Liver (tissue), 9 donors: Measurements from ENCODE around the gene FLRT2. TPM values are rescaled to one million over a fixed set of nuclear protein-coding genes. Genes with fewer than 3 reads are reported as not detected.

ENCODE experiments used
- DNase-seq: peaks from one replicate; pipeline ENCODE4 v3.0.0-alpha.2; 2017; ENCODE audit warnings: low spot score
- H3K27ac ChIP-seq, 2 donors: one replicate each; pipeline ENCODE4 v1.7.0; 2013; ENCODE audit warnings: inconsistent platforms in 2 of 2, low read length in 2 of 2, control low read depth in 1 of 2, low read depth in 1 of 2, mild to moderate bottlenecking in 1 of 2
- H3K27me3 ChIP-seq, 4 donors: one replicate each; pipeline versions ENCODE4 v1.6.1 to v1.7.0; 2013; ENCODE audit warnings: low read length in 3 of 4, inconsistent platforms in 1 of 4, mild to moderate bottlenecking in 1 of 4, moderate library complexity in 1 of 4; ENCODE audit not compliant: control insufficient read depth in 4 of 4, insufficient read depth in 4 of 4
- H3K36me3 ChIP-seq, 4 donors: one replicate each; pipeline versions ENCODE4 v1.6.1 to v1.7.0; 2013; ENCODE audit warnings: low read length in 3 of 4, mild to moderate bottlenecking in 3 of 4, low read depth in 1 of 4, moderate library complexity in 1 of 4; ENCODE audit not compliant: control insufficient read depth in 4 of 4, insufficient read depth in 3 of 4
- H3K4me1 ChIP-seq, 4 donors: one replicate each; pipeline versions ENCODE4 v1.6.1 to v1.7.0; 2013; ENCODE audit warnings: low read length in 3 of 4, mild to moderate bottlenecking in 3 of 4, moderate library complexity in 1 of 4; ENCODE audit not compliant: control insufficient read depth in 4 of 4, insufficient read depth in 4 of 4
- H3K4me3 ChIP-seq, 3 donors: one replicate each; pipeline versions ENCODE4 v1.6.1 to v1.7.0; 2013; ENCODE audit warnings: low read length in 3 of 3, control low read depth in 1 of 3, low read depth in 1 of 3, mild to moderate bottlenecking in 1 of 3
- H3K9ac ChIP-seq, 2 donors: one replicate each; pipeline ENCODE4 v1.7.0; 2013; ENCODE audit warnings: low read length in 2 of 2, mild to moderate bottlenecking in 2 of 2, moderate library complexity in 2 of 2, control low read depth in 1 of 2, low read depth in 1 of 2
- H3K9me3 ChIP-seq, 4 donors: one replicate each; pipeline versions ENCODE4 v1.6.1 to v1.7.0; 2013; ENCODE audit warnings: low read length in 3 of 4; ENCODE audit not compliant: control insufficient read depth in 4 of 4
- ATF3 ChIP-seq: IDR thresholded peaks from 2 replicates; pipeline ENCODE4 v1.6.1; 2016; ENCODE audit warnings: antibody characterized with exemption
- CTCF ChIP-seq: fragments of 150-350 bp; IDR thresholded peaks from 2 replicates; pipeline ENCODE4 v1.5.1; 2017; ENCODE audit warnings: improper control_type of control experiment, low read depth, low read length; ENCODE audit not compliant: missing input control
- EGR1 ChIP-seq, 2 donors: IDR thresholded peaks; 2 replicates each; pipeline ENCODE4 v1.6.1; 2016 to 2018; ENCODE audit warnings: antibody characterized with exemption in 2 of 2, low read depth in 2 of 2
- FOXA1 ChIP-seq: IDR thresholded peaks from 2 replicates; pipeline ENCODE4 v1.6.1; 2016; ENCODE audit warnings: antibody characterized with exemption
- FOXA2 ChIP-seq: IDR thresholded peaks from 2 replicates; pipeline ENCODE4 v1.6.1; 2016; ENCODE audit warnings: antibody characterized with exemption
- GABPA ChIP-seq, 2 donors: IDR thresholded peaks in 1 of 2; conservative IDR thresholded peaks in 1 of 2; 2 replicates each; pipeline ENCODE4 v1.6.1; 2016; ENCODE audit warnings: antibody characterized with exemption in 2 of 2, mild to moderate bottlenecking in 1 of 2, moderate library complexity in 1 of 2
- HNF4A ChIP-seq, 2 donors: conservative IDR thresholded peaks; 2 replicates each; pipeline ENCODE4 v1.6.1; 2016; ENCODE audit warnings: antibody characterized with exemption in 2 of 2, mild to moderate bottlenecking in 2 of 2
- HNF4G ChIP-seq: IDR thresholded peaks from 2 replicates; pipeline ENCODE4 v1.6.1; 2016; ENCODE audit warnings: antibody characterized with exemption
- JUND ChIP-seq, 2 donors: IDR thresholded peaks; 2 replicates each; pipeline ENCODE4 v1.6.1; 2016; ENCODE audit warnings: antibody characterized with exemption in 2 of 2
- MAX ChIP-seq: IDR thresholded peaks from 2 replicates; pipeline ENCODE4 v1.6.1; 2016; ENCODE audit warnings: antibody characterized with exemption
- NR2F2 ChIP-seq: IDR thresholded peaks from 2 replicates; pipeline ENCODE4 v1.6.1; 2016; ENCODE audit warnings: antibody characterized with exemption
- RAD21 ChIP-seq, 2 donors: IDR thresholded peaks; 2 replicates each; pipeline ENCODE4 v1.6.1; 2016; ENCODE audit warnings: antibody characterized with exemption in 2 of 2, mild to moderate bottlenecking in 2 of 2
- REST ChIP-seq: IDR thresholded peaks from 2 replicates; pipeline ENCODE4 v1.6.1; 2016; ENCODE audit warnings: antibody characterized with exemption, mild to moderate bottlenecking
- RXRA ChIP-seq, 2 donors: IDR thresholded peaks; 2 replicates each; pipeline ENCODE4 v1.6.1; 2017 to 2018; ENCODE audit warnings: antibody characterized with exemption in 2 of 2, mild to moderate bottlenecking in 1 of 2
- SP1 ChIP-seq: IDR thresholded peaks from 2 replicates; pipeline ENCODE4 v1.6.1; 2018; ENCODE audit warnings: antibody characterized with exemption, mild to moderate bottlenecking
- TAF1 ChIP-seq: conservative IDR thresholded peaks from 2 replicates; pipeline ENCODE4 v1.6.1; 2016; ENCODE audit warnings: antibody characterized with exemption, mild to moderate bottlenecking
- YY1 ChIP-seq: IDR thresholded peaks from 2 replicates; pipeline ENCODE4 v1.6.1; 2016; ENCODE audit warnings: antibody characterized with exemption, mild to moderate bottlenecking
- ZBTB33 ChIP-seq: IDR thresholded peaks from 2 replicates; pipeline ENCODE4 v1.6.1; 2016; ENCODE audit warnings: antibody characterized with exemption
- WGBS: extraction: QIAGEN DNeasy Blood & Tissue Kit; methylation state at CpG from one replicate; pipeline ENCODE4 v1.1.7; 2013; 5-methylcytosine and 5-hydroxymethylcytosine counted together
- polyA plus RNA-seq, 2 donors: library from polyadenylated mRNA; stranded (reverse) in 1 of 2; unstranded in 1 of 2; fragments of 200-250 nt in 1 of 2; fragments of >200 nt in 1 of 2; fragmentation: Nextera tagmentation in 1 of 2; extraction: Ambion mirVana in 1 of 2; gene quantifications; one replicate each; pipeline versions ENCODE4 v1.2.1 to v1.2.3, GENCODE V29; 2013 to 2015
- total RNA-seq, 2 donors: library from RNA; depleted of rRNA; stranded (reverse); fragments of >200 nt; gene quantifications; one replicate each; pipeline ENCODE4 v1.2.3, GENCODE V29; 2014
- donor health status: healthy.
- donor health status: healthy.
- donor health status: healthy.
- donor health status: healthy.
- donor health status: healthy.

The FLRT2 gene
- total and polyA plus RNA-seq, 4 donors, result 0.90 to 8.2 (median 1.8) TPM

GRCh38 chr14:85545738-85546137, 15.8 kb downstream of the FLRT2 start:
- Histone ChIP-seq H3K27ac (no peak overlapping the region), H3K27me3 (peaks cover 0 to 2% (median 0%) of the 10 kb centered on the region in 4 donors), H3K4me1 (no peaks in the 10 kb centered on the region), H3K4me3 (no peak overlapping the region), H3K36me3 (no peaks in the 10 kb centered on the region), H3K9ac (no peak overlapping the region), H3K9me3 (no peaks in the 10 kb centered on the region)
- TF ChIP-seq HNF4G (no peak), NR2F2 (no peak), HNF4A (conservative IDR thresholded peaks at IDR 0.05) (no peak), YY1 (no peak), ZBTB33 (no peak), REST (no peak), GABPA (IDR thresholded peaks at IDR 0.05 in 1 of 2, conservative IDR thresholded peaks at IDR 0.05 in 1 of 2) (no peak), FOXA2 (no peak), CTCF (no peak), MAX (no peak), JUND (IDR thresholded peaks at IDR 0.05) (no peak), RXRA (IDR thresholded peaks at IDR 0.05) (no peak), SP1 (no peak), ATF3 (no peak), RAD21 (IDR thresholded peaks at IDR 0.05) (no peak), TAF1 (no peak), FOXA1 (no peak), EGR1 (IDR thresholded peaks at IDR 0.05; ENCODE audit: low read depth in 2 of 2) (no peak)
- 85% methylated on average over 3 of the region's 3 CpGs for WGBS
- DNase-seq, result no peak
